HG02884 (cell line): Measurements from ENCODE around the gene IFT172.
"Not testable (repeated sequence)": the region's sequence is repeated elsewhere in the genome, so short reads cannot be mapped to it uniquely, and the experiment has no call there.

ENCODE experiments used
- ATAC-seq: cut with Tn5 transposase; IDR thresholded peaks from one replicate; pipeline ENCODE4 v1.9.1; 2021; ENCODE audit warnings: mild to moderate bottlenecking, moderate library complexity; ENCODE audit not compliant: unreplicated experiment

Gene IFT172

DNA sequence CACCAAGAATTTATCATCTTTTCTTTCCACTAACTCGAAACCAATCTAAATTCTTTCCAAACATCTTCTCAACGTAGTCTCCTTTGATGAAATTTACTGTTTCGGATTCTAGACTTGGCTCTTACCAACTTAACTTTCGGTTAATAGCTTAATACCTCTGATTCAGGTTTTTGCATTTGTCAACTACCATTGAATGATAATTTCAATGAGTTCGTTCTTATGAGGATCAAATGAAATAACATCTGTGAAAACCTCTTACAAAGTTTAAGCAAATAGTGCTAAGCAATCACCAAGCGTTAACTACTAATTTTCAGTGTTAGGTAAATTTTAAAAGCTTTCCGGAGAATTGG lies 61.7 kb downstream of the IFT172 start:
- no peak for ATAC-seq

DNA sequence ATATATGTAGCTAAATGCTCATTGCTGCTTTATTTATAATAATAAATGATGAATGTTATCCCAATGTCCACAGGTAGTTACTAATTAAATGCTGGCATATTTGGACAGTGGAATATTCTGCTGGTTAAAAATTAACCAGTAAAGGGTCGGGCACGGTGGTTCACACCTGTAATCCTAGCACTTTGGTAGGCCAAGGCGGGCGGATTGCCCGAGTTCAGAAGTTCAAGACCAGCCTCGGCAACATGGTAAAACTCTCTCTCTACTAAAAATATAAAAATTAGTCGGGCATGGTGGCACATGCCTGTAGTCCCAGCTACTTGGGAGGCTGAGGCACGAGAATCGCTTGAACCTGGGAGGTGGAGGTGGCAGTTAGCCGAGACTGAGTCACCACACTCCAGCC lies 64.5 kb downstream of the IFT172 start:
- ATAC-seq = not testable (repeated sequence)

DNA sequence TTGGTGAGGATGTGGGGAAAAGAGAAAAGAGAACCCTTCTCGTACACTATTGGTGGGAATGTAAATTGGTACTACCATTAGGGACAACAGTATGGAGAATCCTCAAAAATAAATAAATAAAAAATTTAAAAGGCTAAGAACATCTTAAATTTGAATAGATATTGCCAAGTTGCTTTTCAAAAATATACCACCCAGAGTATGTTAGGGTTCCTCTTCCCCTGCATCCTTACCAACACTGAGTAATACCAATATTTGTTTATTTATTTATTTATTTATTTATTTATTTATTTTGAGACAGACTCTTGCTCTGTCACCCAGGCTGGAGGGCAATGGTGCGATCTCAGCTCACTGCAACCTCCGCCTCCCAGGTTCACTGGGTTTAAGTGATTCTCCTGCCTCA lies 66.6 kb downstream of the IFT172 start:
- ATAC-seq = no peak

DNA sequence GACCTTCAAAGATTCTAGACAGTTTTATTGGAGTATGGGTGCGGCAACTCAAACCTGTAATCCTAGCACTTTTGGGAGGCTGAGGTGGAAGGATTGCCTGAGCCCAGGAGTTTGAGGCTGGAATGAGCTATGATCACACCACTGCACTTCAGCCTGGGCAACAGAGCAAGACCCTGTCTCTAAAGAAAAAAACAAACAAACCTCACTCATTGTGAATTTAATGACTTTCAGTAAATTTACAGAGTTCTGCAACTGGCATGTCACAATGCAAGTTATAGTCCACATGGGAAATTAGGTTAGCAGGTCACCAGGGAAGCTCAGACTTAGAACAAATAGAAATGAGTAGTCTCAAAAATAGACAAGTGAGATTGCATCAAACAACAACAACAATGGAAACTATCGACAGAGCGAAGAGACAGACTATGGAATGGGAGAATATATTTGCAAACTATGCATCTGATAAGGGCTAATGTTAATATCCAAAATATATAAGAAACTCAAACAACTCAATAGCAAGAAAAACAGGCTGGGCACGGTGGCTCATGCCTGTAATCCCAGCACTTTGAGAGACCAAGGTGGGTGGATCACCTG lies 67.8 kb downstream of the IFT172 start:
- no peak for ATAC-seq

DNA sequence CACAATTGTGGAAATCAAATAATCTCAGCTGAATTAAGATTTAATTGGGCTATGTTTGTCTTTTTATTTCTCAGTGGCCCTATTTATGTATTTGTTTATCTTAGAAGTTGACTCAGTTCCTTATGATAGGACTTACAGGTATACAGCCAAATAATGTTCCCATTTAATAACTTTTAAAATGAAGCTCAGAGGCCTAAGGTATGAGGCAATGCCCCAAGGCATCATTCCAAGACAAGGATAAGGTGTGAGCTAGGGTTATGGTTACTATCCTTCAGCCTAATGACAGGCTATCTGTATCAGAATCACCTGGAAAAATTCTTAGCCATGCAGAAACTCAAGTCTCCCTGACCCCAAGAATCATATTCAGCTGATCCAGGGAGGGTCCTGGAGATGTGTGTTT lies 68.5 kb downstream of the IFT172 start:
- ATAC-seq = no peak

DNA sequence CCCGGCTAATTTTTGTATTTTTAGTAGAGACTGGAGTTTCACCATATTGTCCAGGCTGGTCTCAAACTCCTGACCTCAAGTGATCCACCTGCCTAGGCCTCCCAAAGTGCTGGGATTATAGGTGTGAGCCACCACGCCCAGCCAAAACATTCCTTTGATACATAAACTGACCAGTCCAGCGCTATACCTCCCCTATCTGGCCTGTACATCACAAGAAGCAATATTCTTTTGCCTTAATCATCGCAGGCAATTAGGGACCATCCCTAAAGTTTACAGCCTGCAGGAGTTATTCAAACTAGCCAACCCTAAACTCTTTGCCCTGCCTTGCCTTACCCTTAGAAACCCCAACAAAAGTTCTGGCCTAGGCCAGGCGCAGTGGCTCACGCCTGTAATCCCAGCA lies 73.4 kb downstream of the IFT172 start:
- ATAC-seq = no peak

DNA sequence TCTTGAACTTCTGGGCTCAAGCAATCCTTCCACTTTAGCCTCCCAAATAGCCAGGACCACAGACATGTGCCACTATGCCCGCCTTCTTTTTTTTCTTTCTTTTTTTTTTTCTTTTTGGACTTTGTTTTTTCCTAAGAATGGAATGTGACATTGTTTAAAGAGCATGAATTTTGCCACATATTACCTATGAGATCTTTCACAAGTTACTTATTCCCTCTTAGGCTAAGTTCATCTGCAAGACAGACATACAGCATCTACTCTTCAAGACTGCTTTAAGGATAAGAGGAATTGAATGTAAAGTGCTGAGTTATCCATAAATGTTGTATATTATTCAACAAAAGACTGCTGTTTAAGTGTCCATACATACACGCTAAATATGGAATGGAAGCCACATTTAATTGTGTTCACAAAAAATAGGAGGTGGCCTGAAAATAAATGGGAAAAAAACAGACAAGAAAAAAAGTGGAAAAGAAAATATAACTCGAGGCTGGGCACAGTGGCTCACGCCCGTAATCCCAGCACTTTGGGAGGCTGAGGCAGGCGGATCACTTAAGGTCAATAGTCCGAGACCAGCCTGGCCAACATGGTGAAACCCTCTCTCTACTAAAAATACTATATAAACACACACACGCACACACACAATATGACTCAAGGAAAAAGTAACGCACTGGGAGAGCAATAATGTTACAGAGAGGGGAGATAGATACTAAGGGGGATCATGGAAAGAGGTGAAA lies 77.0 kb downstream of the IFT172 start:
- no peak for ATAC-seq

DNA sequence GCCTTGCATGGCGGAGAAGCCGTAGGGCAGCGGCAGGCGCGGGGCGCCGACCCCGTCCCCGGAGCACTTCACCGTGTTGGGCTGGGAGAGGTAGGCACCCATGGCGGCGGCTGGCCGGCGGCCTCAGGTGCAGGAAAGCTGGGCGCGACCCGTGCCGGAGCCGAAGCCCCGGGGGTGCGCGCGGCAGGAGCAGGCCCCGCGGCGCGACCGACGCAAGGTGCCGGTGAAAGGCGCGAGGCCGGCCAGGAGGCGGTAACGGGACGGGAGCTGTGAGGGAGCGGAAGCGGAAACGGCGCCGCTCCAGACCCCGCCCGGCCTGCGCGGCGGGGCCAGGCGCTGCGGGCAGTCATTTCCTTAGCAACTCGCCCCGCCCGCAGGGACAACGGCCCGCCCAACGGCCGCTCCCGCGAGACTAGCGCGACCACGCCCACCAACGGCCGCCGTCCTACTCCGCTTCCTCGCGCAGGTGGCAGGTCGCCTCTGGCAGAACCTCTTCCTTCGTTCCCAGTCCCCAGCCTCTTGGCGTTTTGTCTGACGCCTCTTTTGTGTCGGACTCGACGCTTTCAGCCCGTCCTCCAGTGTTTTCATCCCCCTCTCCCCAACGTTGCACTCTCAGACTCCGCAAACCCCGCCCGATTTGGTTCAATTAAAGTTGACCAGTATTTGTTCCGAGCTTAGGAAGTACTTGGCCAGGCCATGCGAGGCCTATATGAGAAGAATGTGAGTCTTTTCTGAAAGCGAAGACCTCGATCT lies 80.0 kb downstream of the IFT172 start, which contains the start of gene PPM1G:
Gene PPM1G (minus strand): TSS at position 271 of the 753 bp plus-strand sequence. CDS start 169 bp downstream, at position 102.
- ATAC-seq = peak; percentile 92

DNA sequence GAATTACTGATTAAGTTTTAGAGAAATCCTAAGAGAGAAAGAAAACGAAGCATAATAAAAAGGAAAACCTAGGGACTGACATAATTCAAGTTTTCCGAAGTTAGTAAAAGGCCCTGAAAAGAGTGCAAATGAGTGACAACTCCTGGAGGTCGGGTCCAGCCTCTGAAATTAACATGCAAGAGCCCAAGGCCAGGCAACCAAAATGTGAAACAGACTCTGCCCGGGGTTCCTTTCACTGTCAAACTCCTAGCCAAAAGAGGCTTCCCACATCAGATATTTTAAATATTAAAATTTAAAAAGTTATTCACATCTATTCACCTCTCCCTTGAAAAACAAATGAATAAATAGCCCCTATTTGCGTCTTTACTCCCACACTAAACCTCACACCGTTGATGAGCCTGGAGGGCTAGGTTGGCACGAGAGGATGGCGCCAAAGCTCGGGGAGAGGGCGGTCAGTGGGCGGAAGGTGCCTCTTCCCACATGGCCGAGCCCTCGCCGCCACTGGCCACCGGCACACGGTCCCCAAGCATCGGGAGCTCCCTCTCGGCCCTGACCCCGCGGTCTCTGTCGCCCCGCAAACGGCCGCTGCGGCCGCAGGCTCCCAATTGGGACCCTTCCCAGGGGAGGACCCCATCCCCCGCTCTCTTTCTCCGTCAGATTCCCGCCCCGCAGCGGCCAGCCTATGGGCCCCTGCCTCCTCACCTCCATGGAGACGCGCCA lies 80.8 kb downstream of the IFT172 start:
- ATAC-seq = peak; percentile 27

DNA sequence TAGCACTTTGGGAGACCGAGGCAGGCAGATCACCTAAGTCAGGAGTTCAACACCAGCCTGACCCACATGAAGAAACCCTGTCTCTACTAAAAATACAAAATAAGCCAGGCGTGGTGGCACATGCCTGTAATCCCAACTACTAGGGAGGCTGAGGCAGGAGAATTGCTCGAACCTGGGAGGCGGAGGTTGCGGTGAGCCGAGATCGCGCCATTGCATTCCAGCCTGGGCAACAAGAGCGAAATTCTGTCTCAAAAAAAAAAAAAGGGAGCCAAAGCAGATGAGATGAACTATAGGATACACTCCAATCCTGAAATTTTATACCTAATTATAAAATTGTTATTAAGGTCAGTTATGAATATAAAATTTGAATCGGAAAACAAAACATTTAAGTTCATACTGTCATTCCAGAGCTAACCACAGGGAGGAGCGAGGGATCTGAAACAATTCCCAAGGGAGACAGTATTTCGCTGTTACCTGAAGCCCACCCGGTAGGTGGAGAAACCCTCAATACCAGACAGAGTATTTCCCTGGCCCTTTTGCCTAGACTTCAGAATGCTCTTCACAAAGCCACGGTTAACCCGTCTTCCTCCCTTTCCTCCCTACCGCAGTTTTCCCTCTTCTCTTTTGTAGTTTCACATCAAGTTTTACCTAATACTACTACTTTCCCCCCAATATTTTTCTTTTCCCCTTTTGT lies 81.6 kb downstream of the IFT172 start:
- no peak for ATAC-seq

DNA sequence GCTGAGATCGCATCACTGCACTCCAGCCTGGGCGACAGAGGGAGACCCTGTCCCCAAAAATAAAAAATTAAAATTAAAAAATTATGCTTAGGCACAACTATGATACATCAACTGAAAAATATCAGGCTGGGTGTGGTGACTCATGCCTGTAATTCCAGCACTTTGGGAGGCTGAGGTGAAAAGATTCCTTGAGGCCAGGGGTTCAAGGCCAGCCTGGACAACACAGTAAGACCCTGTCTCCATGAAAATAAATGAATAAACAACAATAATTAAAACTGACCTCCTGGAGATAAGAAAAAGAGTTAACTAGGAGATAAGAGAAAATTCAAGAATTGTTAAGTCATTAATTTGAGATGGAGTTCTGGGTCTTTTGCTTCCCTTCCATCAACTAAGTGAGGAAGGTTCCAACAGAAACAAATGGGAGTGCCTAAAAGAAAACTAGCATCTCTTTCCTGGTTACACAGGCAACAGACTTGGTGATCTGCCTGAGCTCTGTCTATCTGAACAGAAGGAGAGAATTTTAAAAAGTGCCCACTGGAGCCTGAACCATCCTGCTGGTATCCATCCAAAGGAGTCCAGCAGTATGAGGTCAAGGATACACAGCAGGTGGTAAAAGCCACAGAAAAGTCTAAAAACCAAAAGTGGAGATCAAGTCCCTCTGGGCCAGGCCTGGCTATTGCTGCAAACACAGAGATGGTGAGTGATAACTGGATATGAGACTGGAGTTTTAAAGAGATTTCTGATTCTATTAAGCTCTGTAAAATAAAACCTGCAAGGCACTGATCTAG lies 89.0 kb downstream of the IFT172 start:
- ATAC-seq = no peak

DNA sequence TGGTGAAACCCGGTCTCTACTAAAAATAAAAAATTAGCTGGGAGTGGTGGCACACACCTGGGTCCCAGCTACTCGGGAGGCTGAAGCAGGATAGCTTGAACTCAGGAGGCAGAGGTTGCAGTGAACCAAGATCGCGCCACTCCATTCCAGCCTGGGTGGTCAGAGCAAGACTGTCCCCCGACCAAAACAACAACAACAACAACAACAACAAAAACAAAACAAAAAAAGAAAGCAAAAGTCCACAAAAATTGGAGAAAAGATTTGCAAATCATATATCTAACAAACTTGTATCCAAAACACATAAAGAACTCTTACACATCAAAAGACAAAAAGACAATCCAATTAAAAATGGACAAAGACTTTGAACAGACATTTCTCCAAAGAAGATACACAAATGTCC lies 90.6 kb downstream of the IFT172 start:
- ATAC-seq = no peak
